ENCODE measurements around the gene ATOSB. TPM values are rescaled to one million over a fixed set of nuclear protein-coding genes. Genes with fewer than 3 reads are reported as not detected.
A peak's percentile ranks its signal among the peaks of the same experiment; 100 is the strongest.

ATOSB gene
- total and polyA plus RNA-seq, 9 of the 15 experiments (the other 6 are each of a cell fraction or from before 2014, with no cell fraction given) = 0.45 to 8.0 (median 4.2) TPM

GRCh38 chr9:35108946-35109575 is 6.6 kb downstream of the ATOSB start (continued):
- TF ChIP-seq, protein P1, sequence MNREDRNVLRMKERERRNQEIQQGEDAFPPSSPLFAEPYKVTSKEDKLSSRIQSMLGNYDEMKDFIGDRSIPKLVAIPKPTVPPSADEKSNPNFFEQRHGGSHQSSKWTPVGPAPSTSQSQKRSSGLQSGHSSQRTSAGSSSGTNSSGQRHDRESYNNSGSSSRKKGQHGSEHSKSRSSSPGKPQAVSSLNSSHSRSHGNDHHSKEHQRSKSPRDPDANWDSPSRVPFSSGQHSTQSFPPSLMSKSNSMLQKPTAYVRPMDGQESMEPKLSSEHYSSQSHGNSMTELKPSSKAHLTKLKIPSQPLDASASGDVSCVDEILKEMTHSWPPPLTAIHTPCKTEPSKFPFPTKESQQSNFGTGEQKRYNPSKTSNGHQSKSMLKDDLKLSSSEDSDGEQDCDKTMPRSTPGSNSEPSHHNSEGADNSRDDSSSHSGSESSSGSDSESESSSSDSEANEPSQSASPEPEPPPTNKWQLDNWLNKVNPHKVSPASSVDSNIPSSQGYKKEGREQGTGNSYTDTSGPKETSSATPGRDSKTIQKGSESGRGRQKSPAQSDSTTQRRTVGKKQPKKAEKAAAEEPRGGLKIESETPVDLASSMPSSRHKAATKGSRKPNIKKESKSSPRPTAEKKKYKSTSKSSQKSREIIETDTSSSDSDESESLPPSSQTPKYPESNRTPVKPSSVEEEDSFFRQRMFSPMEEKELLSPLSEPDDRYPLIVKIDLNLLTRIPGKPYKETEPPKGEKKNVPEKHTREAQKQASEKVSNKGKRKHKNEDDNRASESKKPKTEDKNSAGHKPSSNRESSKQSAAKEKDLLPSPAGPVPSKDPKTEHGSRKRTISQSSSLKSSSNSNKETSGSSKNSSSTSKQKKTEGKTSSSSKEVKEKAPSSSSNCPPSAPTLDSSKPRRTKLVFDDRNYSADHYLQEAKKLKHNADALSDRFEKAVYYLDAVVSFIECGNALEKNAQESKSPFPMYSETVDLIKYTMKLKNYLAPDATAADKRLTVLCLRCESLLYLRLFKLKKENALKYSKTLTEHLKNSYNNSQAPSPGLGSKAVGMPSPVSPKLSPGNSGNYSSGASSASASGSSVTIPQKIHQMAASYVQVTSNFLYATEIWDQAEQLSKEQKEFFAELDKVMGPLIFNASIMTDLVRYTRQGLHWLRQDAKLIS (CRISPR knock-in tag; IDR thresholded peaks at IDR 0.05) = no peak
- no peak for TF ChIP-seq ZBTB17 (CRISPR knock-in tag; IDR thresholded peaks at IDR 0.05)
- TF ChIP-seq STAT6 (CRISPR knock-in tag; IDR thresholded peaks at IDR 0.05) = no peak
- TF ChIP-seq ZNF134 (CRISPR knock-in tag; conservative IDR thresholded peaks at IDR 0.05) = no peak
- no peak for TF ChIP-seq HDAC8 (tag; IDR thresholded peaks at IDR 0.05)
- no peak for TF ChIP-seq HDAC6 (IDR thresholded peaks at IDR 0.05; ENCODE audit: low read depth, low read length)
- peak; percentile 33; the same call in 1 of the 2 replicates for TF ChIP-seq GABPB1 (CRISPR knock-in tag; IDR thresholded peaks at IDR 0.05)
- TF ChIP-seq NRF1 (conservative IDR thresholded peaks at IDR 0.05 in 1 of 2, IDR thresholded peaks at IDR 0.05 in 1 of 2) = 0 out of 4 replicates have a peak, but pooled peaks of 1 of the 2 experiments have one; percentile 21
- no peak for TF ChIP-seq ZNF23 (CRISPR knock-in tag; IDR thresholded peaks at IDR 0.05)
- TF ChIP-seq, protein P2, sequence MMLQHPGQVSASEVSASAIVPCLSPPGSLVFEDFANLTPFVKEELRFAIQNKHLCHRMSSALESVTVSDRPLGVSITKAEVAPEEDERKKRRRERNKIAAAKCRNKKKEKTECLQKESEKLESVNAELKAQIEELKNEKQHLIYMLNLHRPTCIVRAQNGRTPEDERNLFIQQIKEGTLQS (IDR thresholded peaks at IDR 0.05) = no peak; the same call in 1 of the 2 replicates
- TF ChIP-seq, protein P2 (CRISPR knock-in tag; conservative IDR thresholded peaks at IDR 0.05) = no peak
- no peak for TF ChIP-seq ZNF146 (CRISPR knock-in tag; IDR thresholded peaks at IDR 0.05; ENCODE audit: unreplicated experiment)
- no peak for TF ChIP-seq NCOA2 (IDR thresholded peaks at IDR 0.05; ENCODE audit: partially characterized antibody in 2 of 2)
- TF ChIP-seq ZNF584 (CRISPR knock-in tag; IDR thresholded peaks at IDR 0.05; ENCODE audit: low read depth) = no peak
- TF ChIP-seq ZBTB43 (CRISPR knock-in tag; IDR thresholded peaks at IDR 0.05) = no peak
- TF ChIP-seq, protein P3, sequence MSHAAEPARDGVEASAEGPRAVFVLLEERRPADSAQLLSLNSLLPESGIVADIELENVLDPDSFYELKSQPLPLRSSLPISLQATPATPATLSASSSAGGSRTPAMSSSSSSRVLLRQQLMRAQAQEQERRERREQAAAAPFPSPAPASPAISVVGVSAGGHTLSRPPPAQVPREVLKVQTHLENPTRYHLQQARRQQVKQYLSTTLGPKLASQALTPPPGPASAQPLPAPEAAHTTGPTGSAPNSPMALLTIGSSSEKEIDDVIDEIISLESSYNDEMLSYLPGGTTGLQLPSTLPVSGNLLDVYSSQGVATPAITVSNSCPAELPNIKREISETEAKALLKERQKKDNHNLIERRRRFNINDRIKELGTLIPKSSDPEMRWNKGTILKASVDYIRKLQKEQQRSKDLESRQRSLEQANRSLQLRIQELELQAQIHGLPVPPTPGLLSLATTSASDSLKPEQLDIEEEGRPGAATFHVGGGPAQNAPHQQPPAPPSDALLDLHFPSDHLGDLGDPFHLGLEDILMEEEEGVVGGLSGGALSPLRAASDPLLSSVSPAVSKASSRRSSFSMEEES (CRISPR knock-in tag; IDR thresholded peaks at IDR 0.05) = no peak
